Nephron (organoid): ENCODE data around the gene SPSB4.
A peak's percentile ranks its signal among the peaks of the same experiment; 100 is the strongest.
"Not testable (repeated sequence)": the region's sequence is repeated elsewhere in the genome, so short reads cannot be mapped to it uniquely, and the experiment has no call there.

ENCODE experiments used
- H3K27ac Mint-ChIP-seq, 3 experiments: 2 replicates each; pipeline ENCODE4 v1.8.0; 2020; ENCODE audit warnings: mixed read lengths in 3 of 3, mild to moderate bottlenecking in 2 of 3, moderate library complexity in 1 of 3
- H3K27me3 Mint-ChIP-seq: 2 replicates; pipeline ENCODE4 v1.8.0; 2021; ENCODE audit warnings: low read depth, mild to moderate bottlenecking, moderate library complexity, mixed read lengths
- H3K36me3 Mint-ChIP-seq: 2 replicates; pipeline ENCODE4 v1.8.0; 2020; ENCODE audit warnings: low read depth, mixed read lengths
- H3K4me1 Mint-ChIP-seq: 2 replicates; pipeline ENCODE4 v1.8.0; 2020; ENCODE audit warnings: mixed read lengths
- H3K4me3 Mint-ChIP-seq, 3 experiments: 2 replicates each; pipeline ENCODE4 v1.8.0; 2020; ENCODE audit warnings: mild to moderate bottlenecking in 3 of 3, mixed read lengths in 3 of 3, moderate library complexity in 2 of 3
- H3K9me3 Mint-ChIP-seq: 2 replicates; pipeline ENCODE4 v1.8.0; 2020; ENCODE audit warnings: mixed read lengths
- TF ChIP-seq, protein P1 (sequence below), 3 experiments: fragments of 200-600 bp; sonication (generic); IDR thresholded peaks; one replicate each; pipeline ENCODE4 v1.5.0; 2021; ENCODE audit warnings: antibody characterized with exemption in 3 of 3; ENCODE audit not compliant: unreplicated experiment in 3 of 3

Gene SPSB4

DNA sequence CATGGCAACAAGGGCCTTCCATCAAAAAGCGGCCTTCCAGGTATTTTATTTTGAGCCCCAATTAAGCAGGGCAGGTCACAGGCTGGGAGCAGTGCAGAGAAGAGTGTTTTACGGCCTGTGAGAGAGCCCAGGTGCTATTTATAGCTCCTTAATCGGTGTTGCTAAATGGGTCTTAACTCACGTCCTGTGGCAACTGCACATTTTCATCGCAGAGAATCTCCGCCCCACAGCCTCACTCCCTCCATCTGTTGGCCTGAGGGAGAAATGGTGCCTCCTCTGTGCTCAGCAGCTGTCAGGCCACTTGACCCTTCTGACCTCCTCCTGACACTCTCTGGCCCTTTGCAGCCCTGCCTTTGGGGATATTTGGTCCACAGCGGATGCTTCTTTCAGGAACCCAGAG lies 58.6 kb downstream of the SPSB4 start:
- Mint-ChIP-seq H3K4me3 (no peak overlapping the region), H3K9me3 (no peaks in the 10 kb centered on the region), H3K36me3 (peaks cover 24% of the 10 kb centered on the region), H3K27ac (peak overlapping the region; percentile 73 to 95 (median 81)), H3K27me3 (peaks cover 4% of the 10 kb centered on the region), H3K4me1 (peaks cover 62% of the 10 kb centered on the region)
- TF ChIP-seq, protein P1, sequence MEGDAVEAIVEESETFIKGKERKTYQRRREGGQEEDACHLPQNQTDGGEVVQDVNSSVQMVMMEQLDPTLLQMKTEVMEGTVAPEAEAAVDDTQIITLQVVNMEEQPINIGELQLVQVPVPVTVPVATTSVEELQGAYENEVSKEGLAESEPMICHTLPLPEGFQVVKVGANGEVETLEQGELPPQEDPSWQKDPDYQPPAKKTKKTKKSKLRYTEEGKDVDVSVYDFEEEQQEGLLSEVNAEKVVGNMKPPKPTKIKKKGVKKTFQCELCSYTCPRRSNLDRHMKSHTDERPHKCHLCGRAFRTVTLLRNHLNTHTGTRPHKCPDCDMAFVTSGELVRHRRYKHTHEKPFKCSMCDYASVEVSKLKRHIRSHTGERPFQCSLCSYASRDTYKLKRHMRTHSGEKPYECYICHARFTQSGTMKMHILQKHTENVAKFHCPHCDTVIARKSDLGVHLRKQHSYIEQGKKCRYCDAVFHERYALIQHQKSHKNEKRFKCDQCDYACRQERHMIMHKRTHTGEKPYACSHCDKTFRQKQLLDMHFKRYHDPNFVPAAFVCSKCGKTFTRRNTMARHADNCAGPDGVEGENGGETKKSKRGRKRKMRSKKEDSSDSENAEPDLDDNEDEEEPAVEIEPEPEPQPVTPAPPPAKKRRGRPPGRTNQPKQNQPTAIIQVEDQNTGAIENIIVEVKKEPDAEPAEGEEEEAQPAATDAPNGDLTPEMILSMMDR (IDR thresholded peaks at IDR 0.05; ENCODE audit: unreplicated experiment in 3 of 3): peak in 1 of 3 experiments; percentile 15

DNA sequence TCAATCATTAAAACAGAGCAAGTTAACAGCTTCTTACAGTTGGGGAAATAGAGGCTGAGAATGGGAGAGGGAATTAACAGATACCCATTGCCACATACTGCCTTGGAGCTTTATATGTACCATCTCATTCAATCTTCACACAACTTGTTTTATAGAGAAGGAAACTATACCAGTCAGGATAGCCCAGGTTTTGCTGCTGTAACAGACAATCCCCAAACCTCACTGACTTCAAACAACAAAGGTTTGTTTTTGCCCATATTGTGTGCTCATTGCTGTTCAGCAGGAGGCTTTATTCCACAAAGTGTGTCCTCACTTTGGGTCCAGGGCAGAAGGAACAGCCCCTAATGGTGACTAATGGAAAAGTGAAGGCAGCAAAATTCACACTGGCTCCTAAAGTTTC lies 59.2 kb downstream of the SPSB4 start:
- Mint-ChIP-seq H3K27ac (peak overlapping the region; percentile 73 to 95 (median 81)), H3K4me1 (peaks cover 65% of the 10 kb centered on the region), H3K36me3 (peaks cover 24% of the 10 kb centered on the region), H3K9me3 (no peaks in the 10 kb centered on the region), H3K27me3 (peaks cover 4% of the 10 kb centered on the region), H3K4me3 (no peak overlapping the region)
- TF ChIP-seq, protein P1 (IDR thresholded peaks at IDR 0.05; ENCODE audit: unreplicated experiment in 3 of 3): no peak

DNA sequence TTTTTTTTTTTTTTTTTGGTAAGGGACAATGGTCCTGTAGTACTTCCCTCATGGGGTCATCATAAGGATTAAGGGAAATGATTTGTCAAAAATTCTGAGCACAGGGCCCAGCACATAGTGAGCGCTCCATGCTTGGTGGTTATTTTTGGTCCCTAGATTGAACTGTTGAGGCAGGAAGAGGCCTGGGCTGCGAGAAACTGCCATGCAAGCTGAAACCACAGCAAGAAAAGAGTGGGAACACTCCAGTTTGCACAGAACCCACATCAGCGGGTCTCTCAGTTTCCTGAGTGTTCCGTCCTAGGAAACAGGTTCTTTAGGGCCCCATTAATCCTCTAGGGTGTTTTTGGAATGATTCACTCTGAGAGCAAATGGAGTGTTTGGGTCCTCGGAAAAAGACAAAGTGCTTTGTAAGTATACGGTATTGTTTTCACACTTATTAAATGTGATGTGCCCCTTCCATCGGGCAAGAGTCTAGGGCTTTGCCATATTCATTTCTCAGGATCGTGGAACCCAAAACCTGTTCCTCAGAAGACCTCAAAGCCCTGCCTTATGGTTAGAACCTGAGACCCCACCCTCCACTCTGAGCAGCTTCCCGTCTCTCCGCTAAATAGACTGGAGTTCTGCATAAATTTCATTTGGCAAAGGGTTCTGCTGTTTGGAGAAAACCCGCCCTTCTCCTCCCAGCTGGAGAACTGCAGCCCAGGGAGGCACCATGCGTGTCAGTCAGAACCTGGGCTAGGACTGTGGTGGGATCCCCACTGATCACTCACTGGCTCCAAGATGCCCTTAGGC lies 60.4 kb downstream of the SPSB4 start:
- Mint-ChIP-seq H3K36me3 (peaks cover 24% of the 10 kb centered on the region), H3K9me3 (no peaks in the 10 kb centered on the region), H3K27ac (peak overlapping the region; percentile 21 to 49 (median 29)), H3K27me3 (peaks cover 4% of the 10 kb centered on the region), H3K4me1 (peaks cover 68% of the 10 kb centered on the region), H3K4me3 (no peak overlapping the region)
- TF ChIP-seq, protein P1 (IDR thresholded peaks at IDR 0.05; ENCODE audit: unreplicated experiment in 3 of 3): no peak

DNA sequence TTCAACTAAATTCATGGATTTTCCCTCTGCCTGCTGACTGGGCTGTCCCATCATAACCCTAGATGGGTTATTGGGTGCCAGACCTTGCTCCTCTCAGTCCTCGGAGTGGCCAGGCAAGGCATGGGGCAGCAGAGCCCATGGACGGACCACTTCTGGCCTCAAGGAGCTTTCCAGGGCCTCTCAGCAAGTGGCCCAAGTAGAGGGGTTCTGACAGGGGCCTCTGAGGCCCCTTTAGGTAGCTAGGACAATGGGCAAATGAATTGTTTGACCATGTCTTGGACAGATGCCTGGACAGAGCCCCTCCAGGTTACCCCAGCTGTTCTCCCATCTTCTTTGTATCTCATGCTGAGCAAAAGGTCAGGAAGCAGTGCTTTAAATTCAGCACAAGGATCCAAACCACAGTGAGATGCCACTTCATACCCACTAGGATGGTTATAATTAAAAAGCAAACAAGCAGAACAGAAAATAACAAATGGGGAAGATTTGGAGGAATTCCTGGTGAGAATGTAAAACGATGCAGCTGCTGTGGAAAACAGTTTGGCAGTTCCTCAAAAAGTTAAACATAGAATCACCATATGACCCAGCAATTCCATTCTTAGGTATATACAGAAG lies 61.6 kb downstream of the SPSB4 start:
- TF ChIP-seq, protein P1 (IDR thresholded peaks at IDR 0.05; ENCODE audit: unreplicated experiment in 3 of 3): no peak
- no peak overlapping the region for H3K4me3 Mint-ChIP-seq
- peaks cover 4% of the 10 kb centered on the region for H3K27me3 Mint-ChIP-seq

GRCh38 chr3:141113680-141114079 lies 62.5 kb downstream of the SPSB4 start:
- H3K4me3 Mint-ChIP-seq, H3K9me3 Mint-ChIP-seq, H3K27me3 Mint-ChIP-seq: not testable (repeated sequence)
- Mint-ChIP-seq H3K27ac (peak overlapping the region; percentile 34 to 92 (median 46)), H3K36me3 (peaks cover 33% of the 10 kb centered on the region), H3K4me1 (peaks cover 59% of the 10 kb centered on the region)

More for the DNA sequence above, 61.6 kb downstream of the SPSB4 start:
- peaks cover 67% of the 10 kb centered on the region for H3K4me1 Mint-ChIP-seq
- peaks cover 31% of the 10 kb centered on the region for H3K36me3 Mint-ChIP-seq
- H3K27ac Mint-ChIP-seq: peak overlapping the region; percentile 34 to 54 (median 46)
- no peaks in the 10 kb centered on the region for H3K9me3 Mint-ChIP-seq

DNA sequence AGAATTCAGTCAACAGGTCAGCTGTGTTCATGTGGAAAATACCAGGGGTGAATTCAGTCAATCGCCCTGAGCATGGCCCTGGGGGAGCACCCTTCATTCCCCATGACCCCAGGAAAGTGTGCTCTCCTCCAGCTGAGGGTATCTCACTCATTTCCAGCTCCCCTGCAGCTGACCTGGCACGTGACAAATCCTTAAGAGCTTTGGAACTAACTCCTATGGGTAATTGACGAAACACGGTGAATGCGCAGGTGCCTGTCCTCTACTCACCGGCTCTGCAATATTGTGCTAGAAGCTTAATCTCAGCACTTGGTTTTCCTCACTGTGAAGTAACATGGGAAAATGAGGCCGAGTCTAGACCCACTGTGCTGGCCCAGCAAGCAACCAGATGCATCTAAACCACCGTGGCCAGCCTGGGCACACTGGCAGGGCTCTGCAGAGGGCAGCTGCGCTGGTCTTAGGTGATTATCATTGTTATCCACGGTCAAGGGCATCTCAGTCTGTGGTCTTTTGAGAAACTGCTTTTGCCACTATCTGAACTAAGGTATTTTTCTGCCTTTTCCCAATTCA lies 63.1 kb downstream of the SPSB4 start:
- TF ChIP-seq, protein P1 (IDR thresholded peaks at IDR 0.05; ENCODE audit: unreplicated experiment in 3 of 3): no peak
- peaks cover 4% of the 10 kb centered on the region for H3K27me3 Mint-ChIP-seq

More for the DNA sequence above, 63.1 kb downstream of the SPSB4 start:
- Mint-ChIP-seq H3K27ac (peak overlapping the region; percentile 96 to 98 (median 98)), H3K4me1 (peaks cover 53% of the 10 kb centered on the region), H3K4me3 (no peak overlapping the region), H3K9me3 (peaks cover 12% of the 10 kb centered on the region), H3K36me3 (peaks cover 36% of the 10 kb centered on the region)
